ENCODE data around the gene ATP6V0C.
A peak's percentile ranks its signal among the peaks of the same experiment; 100 is the strongest.
"Not testable (repeated sequence)": the region's sequence is repeated elsewhere in the genome, so short reads cannot be mapped to it uniquely, and the experiment has no call there.

The ATP6V0C gene

GRCh38 chr16:2529961-2530628 lies 16.3 kb downstream of the ATP6V0C start:
- DNase-seq = no peak

GRCh38 chr16:2530629-2531318 lies 17.0 kb downstream of the ATP6V0C start:
- DNase-seq = no peak

GRCh38 chr16:2531371-2531695 lies 17.6 kb downstream of the ATP6V0C start, which contains the start of gene CEMP1:
TSS of gene CEMP1 (minus strand) at chr16:2531408. CDS start at chr16:2531073, 335 bp downstream.
- no peak for DNase-seq

- peak; percentile 96 for DNase-seq
These were observed 18.1 kb downstream of the ATP6V0C start for GRCh38 chr16:2531696-2532493.

GRCh38 chr16:2532494-2533141 lies 18.9 kb downstream of the ATP6V0C start:
- peak; percentile 65 for DNase-seq

GRCh38 chr16:2533142-2533755 lies 19.5 kb downstream of the ATP6V0C start:
- not testable (repeated sequence) for DNase-seq

GRCh38 chr16:2533912-2534311 lies 20.2 kb downstream of the ATP6V0C start:
- no peak for DNase-seq

GRCh38 chr16:2534335-2534734 lies 20.6 kb downstream of the ATP6V0C start:
- not testable (repeated sequence) for DNase-seq

GRCh38 chr16:2535625-2536013 lies 21.9 kb downstream of the ATP6V0C start:
- DNase-seq = no peak

- DNase-seq = peak; percentile 94
These were observed 24.0 kb downstream of the ATP6V0C start, which contains the start of gene PDPK1 for GRCh38 chr16:2537451-2538379. TSS of gene PDPK1 (plus strand) at chr16:2538021. CDS start at chr16:2538113, 92 bp downstream.

GRCh38 chr16:2539192-2539844 lies 25.6 kb downstream of the ATP6V0C start:
- DNase-seq = peak; percentile 53

GRCh38 chr16:2539845-2540458 lies 26.2 kb downstream of the ATP6V0C start:
- peak; percentile 42 for DNase-seq

- DNase-seq = not testable (repeated sequence)
These were observed 27.2 kb downstream of the ATP6V0C start for GRCh38 chr16:2540912-2541311.

GRCh38 chr16:2541409-2541808 lies 27.7 kb downstream of the ATP6V0C start:
- not testable (repeated sequence) for DNase-seq

GRCh38 chr16:2543771-2544170 lies 30.0 kb downstream of the ATP6V0C start:
- DNase-seq = not testable (repeated sequence)

GRCh38 chr16:2550283-2550878 lies 36.6 kb downstream of the ATP6V0C start:
- not testable (repeated sequence) for DNase-seq

GRCh38 chr16:2551420-2551889 lies 37.7 kb downstream of the ATP6V0C start:
- DNase-seq = not testable (repeated sequence)

- DNase-seq = not testable (repeated sequence)
These were observed 41.1 kb downstream of the ATP6V0C start for GRCh38 chr16:2554709-2555425.

- not testable (repeated sequence) for DNase-seq
These were observed 43.4 kb downstream of the ATP6V0C start for GRCh38 chr16:2557150-2557549.

All from hematopoietic multipotent progenitor cell treated with erythropoietin and hydrocortisone succinate and interleukin-3 and kit ligand, for 8 days (in vitro differentiated cells).